GM12874 (cell line): ENCODE results near the gene FBXW4.

ENCODE experiments used
- CTCF ChIP-seq: IDR thresholded peaks from 2 replicates; pipeline ENCODE4 v1.5.1; 2011; ENCODE audit warnings: low read depth, mild to moderate bottlenecking, control low read depth, low read length, moderate library complexity; ENCODE audit not compliant: insufficient read depth

FBXW4 gene

DNA sequence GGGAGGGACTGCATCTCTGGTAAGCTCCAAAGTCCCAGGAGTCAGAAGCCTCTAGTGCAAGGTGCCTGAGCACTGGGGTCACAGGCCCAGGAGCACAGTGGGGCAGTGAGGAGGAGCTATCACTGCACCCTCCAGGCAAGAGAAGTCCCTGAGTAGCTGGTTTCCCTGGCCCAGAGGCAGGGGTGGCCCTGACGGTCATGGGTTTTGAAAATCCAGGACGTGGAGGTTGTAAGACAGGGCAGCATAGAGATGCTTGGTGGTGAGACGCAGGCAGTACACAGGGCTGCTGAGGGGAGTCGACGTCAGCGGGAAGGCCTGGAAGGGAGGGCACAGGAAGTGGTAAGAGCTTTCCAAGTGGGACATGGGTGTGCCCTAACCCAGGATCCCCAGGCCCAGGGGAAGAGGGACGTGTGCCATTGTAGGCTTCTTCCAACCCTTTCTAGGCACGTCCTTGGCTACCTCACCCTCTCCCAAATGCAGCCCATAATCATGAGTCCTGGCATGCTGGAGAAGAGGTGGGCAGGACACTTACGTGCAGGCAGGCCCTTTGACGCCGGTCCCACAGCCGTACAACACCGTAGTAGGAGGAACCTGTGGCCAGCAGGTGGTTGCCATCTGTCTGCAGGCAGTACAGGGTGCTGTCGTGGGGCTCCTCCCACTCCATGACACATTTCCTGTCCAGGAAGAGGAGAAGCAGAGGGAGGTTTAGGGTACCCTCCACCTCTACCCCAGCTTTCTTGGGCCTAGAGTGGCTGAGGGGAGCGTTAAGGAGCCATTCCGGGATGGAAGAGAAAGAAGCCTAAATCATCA lies 83.7 kb downstream of the FBXW4 start:
- TF ChIP-seq CTCF: no peak

DNA sequence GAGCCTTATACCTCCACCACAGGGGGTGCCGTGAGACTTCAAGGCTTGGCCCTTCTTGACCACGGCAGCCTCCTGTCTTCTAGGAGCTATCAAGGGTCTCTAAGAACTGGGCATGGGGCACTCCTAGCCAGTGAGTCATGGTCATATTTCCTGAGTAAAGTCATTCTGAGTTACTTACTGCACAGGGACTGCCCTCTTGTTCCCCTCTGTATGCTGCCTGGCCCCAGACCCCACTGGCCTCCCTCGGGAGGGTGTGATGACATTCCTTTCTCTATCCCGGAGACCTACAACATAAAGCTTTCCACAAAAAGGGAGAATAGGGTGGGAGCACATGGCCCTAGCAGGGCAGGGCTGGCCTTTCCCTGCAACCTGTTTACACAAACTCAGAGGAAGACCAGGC lies 85.5 kb downstream of the FBXW4 start:
- no peak for TF ChIP-seq CTCF

GRCh38 chr10:101607124-101607523 lies 87.8 kb downstream of the FBXW4 start:
- TF ChIP-seq CTCF: no peak

GRCh38 chr10:101602761-101603398 lies 92.1 kb downstream of the FBXW4 start:
- TF ChIP-seq CTCF: peak; percentile 94

DNA sequence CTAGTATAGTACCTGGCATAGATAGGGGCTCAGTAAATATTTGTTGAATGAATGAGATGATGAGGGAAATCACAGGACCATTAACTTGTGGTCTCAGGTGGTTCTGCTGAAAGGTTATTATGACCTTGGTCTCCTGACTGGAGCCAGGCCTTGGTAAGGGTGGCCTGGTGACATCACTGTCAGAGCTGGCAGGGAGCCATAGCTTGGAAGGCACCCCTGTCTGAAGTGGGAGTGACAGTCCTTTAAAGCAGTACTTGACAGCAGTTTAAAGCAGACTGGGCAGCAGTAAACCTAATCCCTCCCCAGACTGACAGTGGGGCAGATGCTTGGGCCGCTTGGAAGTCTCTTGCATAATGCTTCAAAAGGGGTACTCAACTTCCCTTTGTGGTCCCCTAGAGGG lies 93.4 kb downstream of the FBXW4 start:
- no peak for TF ChIP-seq CTCF

- no peak for TF ChIP-seq CTCF
Observed at GRCh38 chr10:101597091-101597900, 97.7 kb downstream of the FBXW4 start.

DNA sequence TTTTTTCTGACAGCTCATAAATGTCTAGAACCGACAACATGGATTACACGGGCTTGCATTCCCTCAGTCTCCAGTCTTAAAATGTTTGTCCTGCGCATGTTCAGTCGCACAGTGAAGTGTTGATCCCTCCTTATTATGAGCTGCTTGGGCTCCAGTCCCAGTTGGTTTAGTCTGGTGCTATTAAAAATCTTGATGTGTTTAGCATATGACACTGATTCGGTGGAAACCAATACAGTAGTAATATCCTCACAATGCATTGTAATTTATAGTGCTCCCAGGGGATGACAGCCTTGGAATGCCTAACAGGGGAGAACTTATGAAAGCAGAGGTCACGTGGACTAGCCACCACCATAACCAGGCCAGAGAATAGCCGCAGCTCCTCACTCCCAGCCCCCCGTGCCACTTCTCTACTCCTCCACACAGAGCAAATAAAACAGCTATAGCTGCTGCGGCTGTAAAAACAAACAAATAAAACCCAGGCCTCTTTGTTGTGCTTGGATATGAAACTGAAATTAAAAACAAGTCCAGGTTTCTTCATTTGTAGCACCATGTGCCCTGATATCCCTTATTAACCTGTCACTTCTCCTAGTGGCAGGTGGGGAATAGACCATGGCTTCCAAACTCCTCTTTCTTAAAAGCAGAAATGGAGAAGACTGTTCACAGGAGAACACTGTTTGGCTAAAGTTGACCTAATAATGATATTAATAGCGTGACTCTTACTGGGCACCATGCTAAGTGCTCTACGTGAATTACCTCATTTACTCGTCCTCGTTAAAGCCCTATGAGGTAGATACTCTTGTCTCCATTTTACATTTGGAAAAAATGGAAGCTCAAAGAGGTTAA lies 99.2 kb downstream of the FBXW4 start:
- no peak for TF ChIP-seq CTCF
